ENCODE data around the gene DDX10. TPM values are rescaled to one million over a fixed set of nuclear protein-coding genes. Genes with fewer than 3 reads are reported as not detected.

The DDX10 gene
- total and polyA plus RNA-seq, 9 donors, result 13.1 to 34.3 (median 25.7) TPM

DNA sequence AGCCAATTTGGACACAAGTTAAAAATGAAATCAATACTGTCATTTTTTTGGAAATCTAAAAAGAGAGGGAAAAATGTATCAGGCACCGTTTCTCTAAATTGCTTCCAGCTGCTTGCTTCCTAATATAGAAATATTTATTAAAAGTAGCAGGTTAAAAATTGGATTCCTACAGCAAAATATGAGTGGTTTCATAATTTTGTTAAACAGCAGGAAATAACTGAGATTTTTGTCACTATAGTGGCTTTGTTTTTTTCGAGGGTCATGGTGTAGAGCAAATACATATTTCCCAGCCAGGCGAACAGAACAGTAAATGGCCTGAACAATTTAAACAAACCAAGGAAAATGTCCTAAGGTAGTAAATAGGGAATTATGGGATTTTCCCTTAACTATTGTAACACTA lies 159.7 kb downstream of the DDX10 start:
- 23 to 38% (median 25%) methylated on average over 3 of the region's 3 CpGs for WGBS, 3 donors
- H3K36me3 ChIP-seq, result no peaks in the 10 kb centered on the region
- intact Hi-C loops (cut with DNase I), result no loop called here
- H3K27me3 ChIP-seq, result no peaks in the 10 kb centered on the region
- DNase-seq, result no peak
- no peak overlapping the region for H3K4me3 ChIP-seq
- peaks cover 3% of the 10 kb centered on the region for H3K4me1 ChIP-seq (ENCODE audit: insufficient read depth)
- H3K27ac ChIP-seq, result no peak overlapping the region
- H3K9me3 ChIP-seq, result no peaks in the 10 kb centered on the region
- no peak for TF ChIP-seq POLR2A (IDR thresholded peaks at IDR 0.05)
- TF ChIP-seq, protein P1, sequence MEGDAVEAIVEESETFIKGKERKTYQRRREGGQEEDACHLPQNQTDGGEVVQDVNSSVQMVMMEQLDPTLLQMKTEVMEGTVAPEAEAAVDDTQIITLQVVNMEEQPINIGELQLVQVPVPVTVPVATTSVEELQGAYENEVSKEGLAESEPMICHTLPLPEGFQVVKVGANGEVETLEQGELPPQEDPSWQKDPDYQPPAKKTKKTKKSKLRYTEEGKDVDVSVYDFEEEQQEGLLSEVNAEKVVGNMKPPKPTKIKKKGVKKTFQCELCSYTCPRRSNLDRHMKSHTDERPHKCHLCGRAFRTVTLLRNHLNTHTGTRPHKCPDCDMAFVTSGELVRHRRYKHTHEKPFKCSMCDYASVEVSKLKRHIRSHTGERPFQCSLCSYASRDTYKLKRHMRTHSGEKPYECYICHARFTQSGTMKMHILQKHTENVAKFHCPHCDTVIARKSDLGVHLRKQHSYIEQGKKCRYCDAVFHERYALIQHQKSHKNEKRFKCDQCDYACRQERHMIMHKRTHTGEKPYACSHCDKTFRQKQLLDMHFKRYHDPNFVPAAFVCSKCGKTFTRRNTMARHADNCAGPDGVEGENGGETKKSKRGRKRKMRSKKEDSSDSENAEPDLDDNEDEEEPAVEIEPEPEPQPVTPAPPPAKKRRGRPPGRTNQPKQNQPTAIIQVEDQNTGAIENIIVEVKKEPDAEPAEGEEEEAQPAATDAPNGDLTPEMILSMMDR (IDR thresholded peaks at IDR 0.05), result no peak

DNA sequence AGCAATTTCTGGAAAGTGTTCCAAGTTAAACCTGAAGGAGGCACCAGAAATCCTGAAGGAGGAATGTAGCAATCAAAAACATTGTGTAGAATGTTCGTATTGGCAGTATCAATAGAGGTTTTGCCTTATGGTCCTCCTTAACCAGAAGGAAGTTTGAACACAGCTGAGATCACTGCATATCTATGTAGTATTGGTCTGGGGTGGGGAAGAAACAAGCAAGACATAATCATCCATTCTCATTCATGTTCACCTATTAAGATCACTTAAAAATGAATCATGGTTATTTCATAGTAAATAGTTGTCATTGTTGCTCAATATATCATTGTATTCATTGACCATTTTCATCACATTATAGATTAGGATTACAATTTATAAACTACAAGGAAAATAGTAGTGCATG lies 160.5 kb downstream of the DDX10 start:
- H3K4me3 ChIP-seq, result no peak overlapping the region
- no peaks in the 10 kb centered on the region for H3K36me3 ChIP-seq
- no peaks in the 10 kb centered on the region for H3K27me3 ChIP-seq
- no peak overlapping the region for H3K27ac ChIP-seq
- no peaks in the 10 kb centered on the region for H3K9me3 ChIP-seq
- no peak for TF ChIP-seq EP300 (IDR thresholded peaks at IDR 0.05)
- TF ChIP-seq, protein P1 (IDR thresholded peaks at IDR 0.05), result no peak
- TF ChIP-seq POLR2A (IDR thresholded peaks at IDR 0.05), result no peak
- WGBS, 3 donors, result 94 to 98% (median 94%) methylated on average over 1 of the region's 1 CpG
- DNase-seq, result no peak
- intact Hi-C loops (cut with DNase I), result no loop called here
- peaks cover 3% of the 10 kb centered on the region for H3K4me1 ChIP-seq (ENCODE audit: insufficient read depth)

DNA sequence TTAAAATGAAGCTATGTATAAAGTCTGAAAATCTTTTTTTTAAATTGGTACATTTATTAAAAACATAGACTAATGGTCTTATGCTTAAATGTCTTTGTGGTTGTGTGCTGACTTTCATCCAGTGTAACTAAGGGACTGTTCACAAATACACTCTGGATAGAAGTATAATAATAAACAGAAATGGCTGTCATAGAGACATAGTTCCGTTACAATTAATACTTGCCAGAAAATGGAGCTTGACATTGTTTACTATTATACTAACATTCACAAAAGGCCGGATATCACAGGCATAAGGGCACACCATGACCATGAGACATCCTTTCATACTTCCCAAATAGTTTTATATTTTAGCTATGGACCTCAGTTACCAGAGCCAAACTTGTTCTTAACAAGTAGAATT lies 161.3 kb downstream of the DDX10 start:
- Histone ChIP-seq H3K9me3 (no peaks in the 10 kb centered on the region), H3K4me3 (no peak overlapping the region), H3K27me3 (no peaks in the 10 kb centered on the region), H3K4me1 (ENCODE audit: insufficient read depth) (peaks cover 3% of the 10 kb centered on the region), H3K36me3 (no peaks in the 10 kb centered on the region), H3K27ac (no peak overlapping the region)
- intact Hi-C loops (cut with DNase I), result no loop called here
- no peak for DNase-seq
- TF ChIP-seq, protein P1 (IDR thresholded peaks at IDR 0.05), result no peak
- TF ChIP-seq POLR2A (IDR thresholded peaks at IDR 0.05) (no peak), EP300 (IDR thresholded peaks at IDR 0.05) (no peak)
- WGBS, 3 donors, result 92 to 97% (median 95%) methylated on average over 2 of the region's 2 CpGs

DNA sequence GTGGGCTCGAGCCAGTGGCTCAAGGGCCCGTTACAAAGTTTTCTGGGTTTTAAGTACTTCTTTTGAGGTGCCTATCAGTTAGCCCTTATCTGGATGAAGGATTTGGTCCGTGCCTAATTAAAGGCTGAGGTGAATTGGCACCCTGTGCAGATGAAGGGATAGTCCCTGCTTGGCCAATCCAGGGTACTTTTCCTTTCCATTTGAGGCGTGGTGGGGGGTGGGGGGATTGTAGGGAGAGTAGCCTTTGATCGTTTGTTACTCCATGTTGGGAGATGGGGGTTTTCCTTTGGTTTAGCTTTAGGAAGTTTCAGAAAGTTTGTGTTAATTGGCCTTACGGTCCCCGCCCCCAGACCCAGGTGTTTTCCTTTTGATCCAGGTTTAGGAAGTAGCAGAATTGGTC lies 170.8 kb downstream of the DDX10 start:
- WGBS, 3 donors, result 82 to 90% (median 85%) methylated on average over 7 of the region's 7 CpGs
- no peak for DNase-seq
- Histone ChIP-seq H3K36me3 (no peaks in the 10 kb centered on the region), H3K4me1 (ENCODE audit: insufficient read depth) (no peaks in the 10 kb centered on the region), H3K27ac (no peak overlapping the region), H3K27me3 (no peaks in the 10 kb centered on the region), H3K4me3 (no peak overlapping the region), H3K9me3 (no peaks in the 10 kb centered on the region)
- intact Hi-C loops (cut with DNase I), result no loop called here
- TF ChIP-seq POLR2A (IDR thresholded peaks at IDR 0.05), result no peak
- TF ChIP-seq EP300 (IDR thresholded peaks at IDR 0.05), result no peak
- TF ChIP-seq, protein P1 (IDR thresholded peaks at IDR 0.05), result no peak

DNA sequence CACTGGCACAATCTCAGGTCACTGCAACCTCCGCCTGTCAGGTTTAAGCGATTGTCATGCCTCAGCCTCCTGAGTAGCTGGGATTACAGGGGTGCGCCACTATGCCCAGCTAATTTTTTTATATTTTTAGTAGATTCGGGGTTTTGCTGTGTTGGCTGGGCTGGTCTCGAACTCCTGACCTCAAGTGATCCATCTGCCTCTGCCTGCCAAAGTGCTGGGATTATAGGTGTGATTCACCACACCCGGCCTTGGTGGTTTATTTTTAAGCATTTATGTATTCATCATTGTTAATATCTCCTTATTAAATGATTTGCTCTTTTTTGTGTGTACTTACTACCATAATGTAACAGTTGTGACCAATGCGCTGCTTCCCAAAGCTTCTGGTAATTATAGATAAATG lies 171.7 kb downstream of the DDX10 start:
- Histone ChIP-seq H3K9me3 (no peaks in the 10 kb centered on the region), H3K27ac (no peak overlapping the region), H3K27me3 (no peaks in the 10 kb centered on the region), H3K36me3 (no peaks in the 10 kb centered on the region), H3K4me3 (no peak overlapping the region), H3K4me1 (ENCODE audit: insufficient read depth) (no peaks in the 10 kb centered on the region)
- DNase-seq, result no peak
- intact Hi-C loops (cut with DNase I), result no loop called here
- 67 to 76% (median 75%) methylated on average over 7 of the region's 7 CpGs for WGBS, 3 donors
- no peak for TF ChIP-seq EP300 (IDR thresholded peaks at IDR 0.05)
- TF ChIP-seq, protein P1 (IDR thresholded peaks at IDR 0.05), result no peak
- no peak for TF ChIP-seq POLR2A (IDR thresholded peaks at IDR 0.05)

All from ovary (tissue), 9 donors.